ENCODE results near the gene B3GNT2. TPM values are rescaled to one million over a fixed set of nuclear protein-coding genes. Genes with fewer than 3 reads are reported as not detected.

Gene B3GNT2
- total and polyA plus RNA-seq, 3 experiments from 2014 or later, result 30.1 to 62.1 (median 30.9) TPM

- H3K27me3 Mint-ChIP-seq, result no peaks in the 10 kb centered on the region
Observed at GRCh38 chr2:62221141-62221540, 25.2 kb downstream of the B3GNT2 start.

GRCh38 chr2:62222171-62222570 is 26.3 kb downstream of the B3GNT2 start:
- Mint-ChIP-seq H3K4me1 (peaks cover 70 to 83% (median 82%) of the 10 kb centered on the region in 3 donors), H3K27ac (peak overlapping the region; percentile 90 to 99 (median 96)), H3K36me3 (peaks cover 17 to 46% (median 20%) of the 10 kb centered on the region in 3 donors), H3K27me3 (no peaks in the 10 kb centered on the region), H3K4me3 (peak overlapping the region; percentile 20 to 80 (median 72)), H3K9me3 (no peaks in the 10 kb centered on the region)
- Histone ChIP-seq H3K4me1 (ENCODE audit: insufficient read depth, low read length) (peaks cover 61% of the 10 kb centered on the region), H3K36me3 (ENCODE audit: insufficient read depth, low read length) (peaks cover 3% of the 10 kb centered on the region), H3K27me3 (ENCODE audit: insufficient read depth, low read length, poor library complexity, severe bottlenecking) (no peaks in the 10 kb centered on the region), H3K27ac (ENCODE audit: low read depth, low read length) (no peak overlapping the region), H3K9me3 (ENCODE audit: low read length) (no peaks in the 10 kb centered on the region), H3K4me3 (ENCODE audit: low read length) (no peak overlapping the region)
- POLR2A ChIA-PET, result no interaction called here
- CTCF ChIA-PET, result interaction anchor here (0.6 kb wide), 1 partner anchor 12 kb away, joined by 3 read pairs; no protein-coding TSS in a partner anchor
- no peak for DNase-seq

More at GRCh38 chr2:62221141-62221540, 25.2 kb downstream of the B3GNT2 start:
- Histone ChIP-seq H3K36me3 (ENCODE audit: insufficient read depth, low read length) (peaks cover 3% of the 10 kb centered on the region), H3K9me3 (ENCODE audit: low read length) (no peaks in the 10 kb centered on the region), H3K27ac (ENCODE audit: low read depth, low read length) (no peak overlapping the region), H3K27me3 (ENCODE audit: insufficient read depth, low read length, poor library complexity, severe bottlenecking) (no peaks in the 10 kb centered on the region), H3K4me1 (ENCODE audit: insufficient read depth, low read length) (peaks cover 71% of the 10 kb centered on the region), H3K4me3 (ENCODE audit: low read length) (no peak overlapping the region)
- peak overlapping the region in 6 of 7 donors; percentile 13 to 79 (median 15) for H3K4me3 Mint-ChIP-seq
- peak overlapping the region; percentile 92 to 98 (median 96) for H3K27ac Mint-ChIP-seq
- peaks cover 17 to 40% (median 20%) of the 10 kb centered on the region in 3 donors for H3K36me3 Mint-ChIP-seq
- POLR2A ChIA-PET, result no interaction called here
- H3K4me1 Mint-ChIP-seq, result peaks cover 80 to 92% (median 86%) of the 10 kb centered on the region in 3 donors
- no peaks in the 10 kb centered on the region for H3K9me3 Mint-ChIP-seq
- no peak for DNase-seq
- CTCF ChIA-PET, result no interaction called here

GRCh38 chr2:62222674-62223073 is 26.8 kb downstream of the B3GNT2 start:
- Mint-ChIP-seq H3K36me3 (peaks cover 17 to 52% (median 24%) of the 10 kb centered on the region in 3 donors), H3K4me1 (peaks cover 70 to 83% (median 82%) of the 10 kb centered on the region in 3 donors), H3K27ac (peak overlapping the region; percentile 90 to 99 (median 96)), H3K27me3 (no peaks in the 10 kb centered on the region), H3K4me3 (peak overlapping the region; percentile 46 to 80 (median 76)), H3K9me3 (no peaks in the 10 kb centered on the region)
- POLR2A ChIA-PET, result no interaction called here
- peaks cover 3% of the 10 kb centered on the region for H3K36me3 ChIP-seq (ENCODE audit: insufficient read depth, low read length)
- no peaks in the 10 kb centered on the region for H3K9me3 ChIP-seq (ENCODE audit: low read length)
- CTCF ChIA-PET, result interaction anchor here (0.6 kb wide), 1 partner anchor 13 kb away, joined by 3 read pairs; no protein-coding TSS in a partner anchor
- peak in 2 of 5 donors; percentile 45 to 60 for DNase-seq
- H3K4me3 ChIP-seq (ENCODE audit: low read length), result no peak overlapping the region
- no peaks in the 10 kb centered on the region for H3K27me3 ChIP-seq (ENCODE audit: insufficient read depth, low read length, poor library complexity, severe bottlenecking)
- peak overlapping the region; percentile 36 for H3K27ac ChIP-seq (ENCODE audit: low read depth, low read length)
- peaks cover 57% of the 10 kb centered on the region for H3K4me1 ChIP-seq (ENCODE audit: insufficient read depth, low read length)

- Histone ChIP-seq H3K27ac (ENCODE audit: low read depth, low read length) (no peak overlapping the region), H3K27me3 (ENCODE audit: insufficient read depth, low read length, poor library complexity, severe bottlenecking) (no peaks in the 10 kb centered on the region), H3K4me3 (ENCODE audit: low read length) (no peak overlapping the region), H3K36me3 (ENCODE audit: insufficient read depth, low read length) (peaks cover 3% of the 10 kb centered on the region), H3K4me1 (ENCODE audit: insufficient read depth, low read length) (peaks cover 34% of the 10 kb centered on the region), H3K9me3 (ENCODE audit: low read length) (no peaks in the 10 kb centered on the region)
- H3K9me3 Mint-ChIP-seq, result no peaks in the 10 kb centered on the region
- no peak for DNase-seq
- H3K27ac Mint-ChIP-seq, result peak overlapping the region in 5 of 8 donors; percentile 42 to 66 (median 55)
- H3K36me3 Mint-ChIP-seq, result peaks cover 17 to 52% (median 24%) of the 10 kb centered on the region in 3 donors
- no peaks in the 10 kb centered on the region for H3K27me3 Mint-ChIP-seq
- CTCF ChIA-PET, result no interaction called here
- POLR2A ChIA-PET, result no interaction called here
- peaks cover 53 to 73% (median 72%) of the 10 kb centered on the region in 3 donors for H3K4me1 Mint-ChIP-seq
- no peak overlapping the region for H3K4me3 Mint-ChIP-seq
Observed at GRCh38 chr2:62224976-62225375, 29.1 kb downstream of the B3GNT2 start.

- ChIA-PET POLR2A (interaction anchor here (0.7 kb wide), 1 partner anchor 31 kb away, joined by 3 read pairs; the partner anchor contains the start of gene B3GNT2), CTCF (interaction anchor here (1.2 kb wide), 1 partner anchor 16 kb away, joined by 3 read pairs; no protein-coding TSS in a partner anchor)
- no peak for DNase-seq
- H3K4me1 Mint-ChIP-seq, result peaks cover 39 to 62% (median 61%) of the 10 kb centered on the region in 3 donors
- no peaks in the 10 kb centered on the region for H3K9me3 ChIP-seq (ENCODE audit: low read length)
- no peak overlapping the region for H3K4me3 Mint-ChIP-seq
- no peaks in the 10 kb centered on the region for H3K27me3 Mint-ChIP-seq
- peaks cover 15 to 44% (median 22%) of the 10 kb centered on the region in 3 donors for H3K36me3 Mint-ChIP-seq
- no peak overlapping the region for H3K4me3 ChIP-seq (ENCODE audit: low read length)
- peaks cover 8% of the 10 kb centered on the region for H3K4me1 ChIP-seq (ENCODE audit: insufficient read depth, low read length)
- H3K36me3 ChIP-seq (ENCODE audit: insufficient read depth, low read length), result peaks cover 3% of the 10 kb centered on the region
- H3K27me3 ChIP-seq (ENCODE audit: insufficient read depth, low read length, poor library complexity, severe bottlenecking), result no peaks in the 10 kb centered on the region
- H3K27ac ChIP-seq (ENCODE audit: low read depth, low read length), result no peak overlapping the region
- H3K9me3 Mint-ChIP-seq, result no peaks in the 10 kb centered on the region
- peak overlapping the region in 5 of 8 donors; percentile 21 to 78 (median 61) for H3K27ac Mint-ChIP-seq
Observed at GRCh38 chr2:62227386-62228075, 31.6 kb downstream of the B3GNT2 start.

- H3K4me3 Mint-ChIP-seq, result no peak overlapping the region
- no peaks in the 10 kb centered on the region for H3K9me3 Mint-ChIP-seq
- H3K4me1 Mint-ChIP-seq, result peaks cover 23 to 50% (median 46%) of the 10 kb centered on the region in 3 donors
- Histone ChIP-seq H3K27me3 (ENCODE audit: insufficient read depth, low read length, poor library complexity, severe bottlenecking) (no peaks in the 10 kb centered on the region), H3K9me3 (ENCODE audit: low read length) (no peaks in the 10 kb centered on the region), H3K4me1 (ENCODE audit: insufficient read depth, low read length) (no peaks in the 10 kb centered on the region), H3K36me3 (ENCODE audit: insufficient read depth, low read length) (no peaks in the 10 kb centered on the region), H3K4me3 (ENCODE audit: low read length) (no peak overlapping the region), H3K27ac (ENCODE audit: low read depth, low read length) (no peak overlapping the region)
- H3K36me3 Mint-ChIP-seq, result peaks cover 4 to 30% (median 11%) of the 10 kb centered on the region in 3 donors
- H3K27ac Mint-ChIP-seq, result peak overlapping the region in 7 of 8 donors; percentile 3 to 91 (median 22)
- no peak for DNase-seq
- ChIA-PET CTCF (interaction anchor here (1.0 kb wide), 1 partner anchor 32 kb away, joined by 3 read pairs; no protein-coding TSS in a partner anchor), POLR2A (no interaction called here)
- no peaks in the 10 kb centered on the region for H3K27me3 Mint-ChIP-seq
Observed at GRCh38 chr2:62229082-62229605, 33.2 kb downstream of the B3GNT2 start.

- Histone ChIP-seq H3K36me3 (ENCODE audit: insufficient read depth, low read length) (no peaks in the 10 kb centered on the region), H3K9me3 (ENCODE audit: low read length) (no peaks in the 10 kb centered on the region), H3K4me1 (ENCODE audit: insufficient read depth, low read length) (no peaks in the 10 kb centered on the region), H3K27ac (ENCODE audit: low read depth, low read length) (no peak overlapping the region), H3K4me3 (ENCODE audit: low read length) (no peak overlapping the region), H3K27me3 (ENCODE audit: insufficient read depth, low read length, poor library complexity, severe bottlenecking) (no peaks in the 10 kb centered on the region)
- POLR2A ChIA-PET, result no interaction called here
- no peak overlapping the region for H3K4me3 Mint-ChIP-seq
- peaks cover 27 to 42% (median 35%) of the 10 kb centered on the region in 3 donors for H3K4me1 Mint-ChIP-seq
- no peaks in the 10 kb centered on the region for H3K27me3 Mint-ChIP-seq
- H3K9me3 Mint-ChIP-seq, result no peaks in the 10 kb centered on the region
- CTCF ChIA-PET, result interaction anchor here (1.2 kb wide), 1 partner anchor 68 kb away, joined by 3 read pairs; no protein-coding TSS in a partner anchor
- no peak for DNase-seq
- H3K36me3 Mint-ChIP-seq, result peaks cover 0 to 9% (median 4%) of the 10 kb centered on the region in 3 donors
- peak overlapping the region in 2 of 8 donors; percentile 45 to 50 for H3K27ac Mint-ChIP-seq
Observed at GRCh38 chr2:62231541-62231940, 35.6 kb downstream of the B3GNT2 start.
